GM18867 (cell line): ENCODE measurements around the gene SIGLEC9.

Experiments used
- ATAC-seq: cut with Tn5 transposase; IDR thresholded peaks from one replicate; pipeline ENCODE4 v1.9.1; 2021; ENCODE audit warnings: mild to moderate bottlenecking, moderate library complexity; ENCODE audit not compliant: unreplicated experiment

SIGLEC9 gene

DNA sequence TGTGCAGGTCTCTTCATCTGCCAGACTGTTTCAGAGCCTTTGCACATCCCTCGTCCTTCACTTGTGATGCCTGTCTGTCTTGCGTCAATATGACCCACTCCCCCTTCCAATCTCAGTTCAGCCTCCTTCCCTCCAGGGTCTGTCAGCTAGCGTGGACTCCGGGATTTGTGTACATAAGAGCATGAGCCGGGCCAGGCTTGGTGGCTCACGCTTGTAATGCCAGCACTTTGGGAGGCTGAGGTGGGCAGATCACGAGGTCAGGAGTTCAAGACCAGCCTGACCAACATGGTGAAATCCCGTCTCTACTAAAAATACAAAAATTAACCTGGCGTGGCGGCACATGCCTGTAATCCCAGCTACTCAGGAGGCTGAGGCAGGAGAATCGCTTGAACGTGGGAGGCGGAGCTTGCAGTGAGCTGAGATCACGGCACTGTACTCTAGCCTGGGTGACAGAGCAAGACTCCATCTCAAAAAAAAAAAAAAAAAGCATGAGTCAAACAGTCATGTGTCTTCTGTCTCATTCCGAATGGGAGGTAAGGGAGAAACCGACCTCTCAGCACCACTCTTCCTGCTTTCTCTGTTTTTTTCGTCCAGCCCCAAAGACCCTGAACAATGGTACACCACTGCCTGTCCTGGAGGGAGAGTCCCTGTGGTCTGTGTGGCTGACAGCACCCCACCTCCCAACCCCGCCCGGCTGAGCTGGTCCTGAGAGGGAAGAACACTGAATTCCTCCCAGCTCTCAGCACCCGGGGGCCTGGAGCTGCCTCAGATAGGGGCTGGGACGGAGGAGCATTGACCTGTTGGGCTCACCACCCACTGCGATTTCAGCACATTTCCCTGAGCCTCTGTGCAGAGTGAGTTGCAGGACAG lies 2.4 kb upstream of the SIGLEC9 start:
- no peak for ATAC-seq

DNA sequence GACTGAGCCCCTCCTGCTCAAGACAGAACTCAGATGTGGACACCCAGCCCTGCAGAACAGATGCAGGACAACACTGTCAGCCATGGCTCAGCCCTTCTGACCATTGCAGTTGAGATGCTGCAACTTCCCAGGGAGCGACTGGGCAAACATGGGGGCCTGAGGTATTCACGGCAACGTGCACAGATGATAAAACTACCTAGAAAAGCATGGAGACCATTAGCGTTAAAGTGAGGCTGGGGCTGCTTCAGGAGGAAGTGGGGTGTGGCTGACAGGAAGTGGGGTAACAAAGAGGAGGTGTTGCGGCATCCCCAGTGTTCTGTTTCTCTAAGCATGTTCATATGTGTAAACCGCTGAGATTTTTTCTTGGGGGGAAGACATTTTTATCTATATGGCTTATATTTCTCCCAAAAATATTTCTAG lies 1.3 kb upstream of the SIGLEC9 start:
- no peak for ATAC-seq

DNA sequence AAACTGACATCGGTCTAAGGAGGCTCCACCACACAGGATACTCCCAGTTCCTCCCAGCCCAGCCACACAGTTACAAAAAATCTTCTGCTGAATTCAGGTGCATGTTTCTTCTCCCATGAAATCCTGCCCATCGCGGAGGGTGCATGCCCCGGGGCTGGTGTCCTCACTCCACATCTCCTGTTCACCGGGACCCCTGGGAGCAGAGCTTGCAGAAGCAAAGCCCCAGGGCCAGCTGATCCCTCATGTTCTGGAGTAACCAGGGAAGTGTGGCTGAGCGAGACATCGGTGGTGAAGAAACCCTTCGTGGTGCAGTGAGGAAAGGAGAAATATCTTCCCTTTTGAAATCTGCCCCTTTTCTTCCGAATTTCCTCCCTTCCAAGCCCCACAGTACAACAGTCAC lies 904 bp upstream of the SIGLEC9 start:
- no peak for ATAC-seq

DNA sequence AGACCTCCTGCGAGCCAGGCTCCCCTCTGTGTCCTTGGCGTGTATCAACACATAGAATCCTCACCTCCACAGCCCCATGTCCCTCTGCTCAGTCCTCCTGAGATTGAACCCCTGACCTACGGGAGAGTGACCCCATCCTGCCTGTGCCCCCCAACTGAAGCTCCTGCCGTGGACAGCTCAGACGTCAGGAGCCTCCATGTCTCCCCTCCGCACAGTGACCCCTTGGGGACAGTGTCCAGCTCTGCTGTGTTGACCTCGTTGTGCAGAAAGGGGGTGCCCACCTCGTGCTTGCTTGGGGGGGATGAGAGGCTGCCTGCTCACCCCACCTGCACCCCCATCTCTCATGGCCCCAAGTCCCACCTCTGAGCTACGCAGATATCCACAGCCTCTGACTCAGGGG lies 490 bp upstream of the SIGLEC9 start:
- ATAC-seq: no peak

DNA sequence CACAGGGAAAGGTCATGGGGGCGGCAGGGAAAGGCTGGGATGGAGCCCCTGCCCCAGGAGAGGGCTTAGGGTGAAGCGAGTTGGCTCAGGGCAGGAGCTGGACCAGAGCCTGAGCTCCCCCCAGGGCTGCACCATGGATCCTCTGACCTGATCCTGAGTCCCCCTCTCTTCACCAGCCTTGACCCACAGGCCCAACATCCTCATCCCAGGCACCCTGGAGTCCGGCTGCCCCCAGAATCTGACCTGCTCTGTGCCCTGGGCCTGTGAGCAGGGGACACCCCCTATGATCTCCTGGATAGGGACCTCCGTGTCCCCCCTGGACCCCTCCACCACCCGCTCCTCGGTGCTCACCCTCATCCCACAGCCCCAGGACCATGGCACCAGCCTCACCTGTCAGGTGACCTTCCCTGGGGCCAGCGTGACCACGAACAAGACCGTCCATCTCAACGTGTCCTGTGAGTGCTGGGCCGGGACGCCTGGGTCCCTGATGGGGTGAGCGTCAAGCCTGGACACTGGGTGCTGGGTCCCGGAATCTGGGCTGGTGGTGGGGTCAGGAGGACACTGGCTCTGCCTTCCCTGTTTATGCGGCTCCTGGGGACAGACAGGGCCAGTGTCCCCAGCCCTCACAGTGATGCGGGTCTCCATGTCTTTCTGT lies 842 bp downstream of the SIGLEC9 start:
- ATAC-seq: no peak

DNA sequence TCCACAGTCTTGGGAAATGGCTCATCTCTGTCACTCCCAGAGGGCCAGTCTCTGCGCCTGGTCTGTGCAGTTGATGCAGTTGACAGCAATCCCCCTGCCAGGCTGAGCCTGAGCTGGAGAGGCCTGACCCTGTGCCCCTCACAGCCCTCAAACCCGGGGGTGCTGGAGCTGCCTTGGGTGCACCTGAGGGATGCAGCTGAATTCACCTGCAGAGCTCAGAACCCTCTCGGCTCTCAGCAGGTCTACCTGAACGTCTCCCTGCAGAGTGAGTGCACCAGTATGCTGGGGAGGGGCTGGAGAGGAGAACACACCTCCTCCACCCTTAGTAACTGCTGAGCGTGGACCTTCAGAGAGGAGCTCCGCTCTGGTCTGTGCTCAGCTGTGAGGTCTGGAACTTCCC lies 2.3 kb downstream of the SIGLEC9 start:
- ATAC-seq: no peak

DNA sequence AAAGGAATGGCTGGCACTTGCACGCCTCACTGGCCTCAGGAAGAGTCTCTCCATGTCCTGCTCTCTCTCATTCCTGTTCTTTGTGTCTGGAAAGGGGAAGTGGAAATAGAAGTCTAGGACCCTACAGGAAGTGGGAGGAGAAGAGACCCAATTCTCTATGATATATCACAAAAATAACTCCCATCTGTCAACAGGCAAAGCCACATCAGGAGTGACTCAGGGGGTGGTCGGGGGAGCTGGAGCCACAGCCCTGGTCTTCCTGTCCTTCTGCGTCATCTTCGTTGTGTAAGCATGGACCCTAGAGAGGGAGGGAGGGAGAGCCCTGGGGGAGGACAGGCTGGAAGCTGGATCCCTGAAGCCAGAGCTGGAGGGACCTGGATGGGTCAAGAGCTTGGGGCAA lies 3.0 kb downstream of the SIGLEC9 start:
- ATAC-seq: no peak

DNA sequence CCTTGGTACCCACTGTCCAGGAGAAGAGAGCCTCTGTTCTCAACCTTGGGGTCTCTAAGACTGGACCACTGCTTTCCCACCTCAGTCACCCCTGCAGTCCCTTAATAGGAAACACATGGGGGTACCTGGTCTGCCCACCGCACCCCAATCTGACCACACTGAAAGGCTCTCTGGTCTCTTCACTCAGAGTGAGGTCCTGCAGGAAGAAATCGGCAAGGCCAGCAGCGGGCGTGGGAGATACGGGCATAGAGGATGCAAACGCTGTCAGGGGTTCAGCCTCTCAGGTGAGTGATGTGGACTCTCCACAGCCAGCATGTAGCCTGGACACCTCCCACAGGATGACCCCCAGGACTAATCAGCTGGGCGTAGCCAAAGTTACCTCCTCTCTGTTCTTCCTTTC lies 3.5 kb downstream of the SIGLEC9 start:
- no peak for ATAC-seq

DNA sequence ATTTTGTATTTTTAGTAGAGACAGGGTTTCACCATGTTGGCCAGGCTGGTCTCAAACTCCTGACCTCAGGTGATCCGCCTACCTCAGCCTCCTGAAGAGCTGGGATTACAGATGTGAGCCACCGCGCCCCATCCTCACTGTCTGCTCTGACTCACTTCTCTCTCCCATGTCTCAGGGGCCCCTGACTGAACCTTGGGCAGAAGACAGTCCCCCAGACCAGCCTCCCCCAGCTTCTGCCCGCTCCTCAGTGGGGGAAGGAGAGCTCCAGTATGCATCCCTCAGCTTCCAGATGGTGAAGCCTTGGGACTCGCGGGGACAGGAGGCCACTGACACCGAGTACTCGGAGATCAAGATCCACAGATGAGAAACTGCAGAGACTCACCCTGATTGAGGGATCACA lies 5.0 kb downstream of the SIGLEC9 start:
- ATAC-seq: no peak

DNA sequence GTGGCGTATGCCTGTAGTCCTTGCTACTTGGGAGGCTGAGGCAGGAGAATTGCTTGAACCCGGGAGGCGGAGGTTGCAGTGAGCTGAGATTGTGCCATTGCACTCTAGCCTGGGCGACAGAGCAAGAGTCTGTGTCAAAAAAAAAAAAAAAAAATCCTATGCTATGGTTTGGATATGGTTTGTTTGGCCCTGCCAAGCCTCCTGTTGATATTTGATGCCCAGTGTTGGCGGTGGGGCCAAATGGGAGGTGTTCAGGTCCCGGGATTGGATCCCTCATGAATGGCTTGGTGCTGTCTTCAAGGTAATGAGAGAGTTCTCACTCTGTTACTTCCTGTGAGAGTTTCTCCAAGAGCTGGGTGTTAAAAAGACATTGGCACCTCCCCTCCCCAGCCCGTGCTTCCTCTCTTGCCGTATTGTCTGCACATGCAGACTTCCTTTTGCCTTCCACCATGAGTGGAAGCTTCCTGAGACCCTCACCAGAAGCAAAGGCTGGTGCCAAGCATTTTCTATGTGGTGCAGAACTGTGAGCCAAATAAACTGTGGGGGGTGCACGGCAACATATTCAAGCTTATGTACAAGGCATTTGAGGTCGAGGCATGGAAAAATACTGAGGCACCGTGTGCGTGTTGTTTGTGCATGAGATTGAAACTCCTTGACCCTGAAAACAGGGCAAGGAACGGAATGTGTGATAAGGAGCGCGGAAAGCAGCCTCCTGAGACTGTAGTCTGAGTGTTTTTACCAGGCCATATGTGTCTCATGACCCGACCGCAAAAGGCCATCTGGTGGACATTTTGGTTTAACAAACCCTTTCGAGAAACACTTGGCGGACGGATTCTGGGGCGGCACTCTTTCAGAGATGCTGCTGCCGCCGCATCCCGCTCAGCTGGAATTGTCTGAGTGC lies 7.3 kb downstream of the SIGLEC9 start:
- ATAC-seq: no peak

DNA sequence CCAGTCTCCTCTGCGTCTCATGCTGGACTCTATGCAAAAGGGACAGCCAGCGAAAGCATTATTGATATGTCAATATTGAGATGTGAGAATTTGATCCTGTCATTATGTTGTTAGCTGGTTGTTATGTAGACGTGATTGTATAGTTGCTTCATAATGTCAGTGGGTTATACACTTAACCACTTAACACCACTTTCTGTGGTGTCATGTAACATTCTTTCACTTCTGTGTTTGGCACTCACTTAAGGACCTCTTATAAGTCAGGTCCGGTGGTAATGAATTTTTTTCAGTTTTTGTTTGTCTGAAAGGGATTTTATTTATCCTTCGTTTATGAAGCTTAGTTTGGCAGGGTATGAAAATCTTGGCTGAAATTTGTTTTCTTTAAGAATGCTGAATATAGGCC lies 10.3 kb downstream of the SIGLEC9 start:
- ATAC-seq: no peak

DNA sequence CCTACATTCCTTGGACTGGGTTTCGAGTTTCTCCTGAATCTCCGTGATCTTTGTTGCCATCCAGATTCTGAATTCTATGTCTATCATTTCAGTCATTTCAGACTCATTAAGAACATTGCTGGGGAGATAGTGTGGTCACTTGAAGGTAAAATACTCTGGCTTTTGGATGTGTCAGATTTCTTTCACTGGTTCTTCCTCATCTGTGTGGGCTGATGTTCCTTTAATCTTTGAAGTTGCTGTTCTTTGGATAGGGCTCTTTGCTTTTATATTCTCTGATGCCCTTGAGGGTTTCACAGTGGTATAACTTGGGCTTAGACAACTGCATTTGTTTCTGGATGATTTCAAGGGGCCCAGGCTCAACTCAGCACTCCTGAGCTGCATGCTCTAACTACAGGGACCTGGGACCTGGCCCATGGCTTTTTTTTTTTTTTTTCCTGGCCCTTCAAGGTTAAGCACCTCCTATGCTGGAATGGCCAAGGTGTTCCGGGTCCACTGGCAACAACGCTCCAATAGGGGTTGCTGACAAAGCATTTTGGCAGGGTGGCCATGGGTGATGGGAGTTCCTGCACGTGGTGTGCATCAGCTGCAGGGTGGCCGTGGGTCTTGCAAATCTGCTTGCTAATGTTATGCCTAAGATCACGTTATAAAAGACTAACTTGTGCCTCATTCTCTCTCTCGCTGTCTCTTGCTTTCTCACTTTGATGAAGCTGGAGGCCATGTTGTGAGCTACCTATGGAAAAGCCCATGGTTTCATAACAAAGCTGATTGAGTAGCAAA lies 11.5 kb downstream of the SIGLEC9 start:
- ATAC-seq: no peak

DNA sequence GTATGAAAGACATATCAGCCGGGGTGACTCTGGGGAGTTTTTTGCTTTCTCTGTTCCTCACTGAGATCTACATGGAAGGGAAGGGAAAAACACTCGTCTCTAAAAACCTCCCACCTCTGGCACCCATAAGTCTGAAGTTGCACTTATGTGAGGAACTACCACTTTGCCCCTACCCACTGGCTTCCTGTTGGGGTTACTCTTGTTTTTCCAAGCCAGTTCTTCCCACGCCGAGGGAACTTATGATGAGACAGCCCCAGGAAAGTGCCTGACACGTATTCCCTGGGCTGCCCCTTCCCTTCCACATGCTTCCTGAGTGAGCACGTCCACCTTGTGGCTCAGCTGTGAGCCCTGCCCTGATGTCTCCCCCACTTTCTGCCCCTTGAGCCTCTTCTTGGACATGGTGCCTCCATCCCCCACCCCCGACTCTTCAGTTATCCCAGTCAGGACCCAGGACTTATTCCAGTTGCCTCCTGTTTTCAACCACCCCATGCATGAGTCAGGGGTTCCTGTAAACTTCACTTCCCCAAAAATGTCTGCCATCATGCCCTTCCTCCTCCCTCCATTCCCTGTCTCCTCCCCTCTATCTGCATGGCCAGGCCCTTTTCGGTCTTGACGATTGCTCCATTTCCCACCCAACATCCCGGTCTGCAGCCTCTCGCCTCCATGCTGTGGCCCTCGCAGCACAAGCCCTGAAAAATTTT lies 12.3 kb downstream of the SIGLEC9 start:
- no peak for ATAC-seq

DNA sequence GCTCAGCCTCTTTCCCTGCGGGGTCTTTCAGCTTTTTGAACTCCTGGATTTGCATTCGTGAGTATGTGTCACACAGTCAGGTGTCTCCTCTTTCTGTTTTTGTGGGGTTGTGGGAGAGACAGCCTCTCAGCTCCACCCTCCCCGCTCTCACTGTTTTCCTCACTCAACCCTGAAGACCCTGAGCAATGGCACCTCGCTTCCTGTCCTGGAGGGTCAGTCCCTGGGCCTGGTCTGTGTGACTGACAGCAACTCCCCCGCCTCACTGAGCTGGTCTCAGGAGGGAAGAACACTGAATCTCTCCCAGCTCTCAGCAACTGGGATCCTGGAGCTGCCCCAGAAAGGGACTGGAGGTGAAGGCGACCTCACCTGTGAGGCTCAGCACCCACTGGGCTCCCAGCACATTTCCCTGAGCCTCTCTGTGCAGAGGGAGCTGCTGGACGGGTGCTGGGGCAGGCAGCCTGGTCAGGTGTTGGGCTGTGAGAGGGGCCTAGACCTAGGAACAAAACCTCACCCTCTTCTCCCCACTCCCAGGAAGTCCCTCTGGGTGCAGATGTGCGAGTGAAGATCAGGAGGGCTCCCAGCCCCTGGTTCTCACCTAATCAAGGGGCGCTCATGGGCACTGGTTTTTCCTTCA lies 13.2 kb downstream of the SIGLEC9 start:
- no peak for ATAC-seq

DNA sequence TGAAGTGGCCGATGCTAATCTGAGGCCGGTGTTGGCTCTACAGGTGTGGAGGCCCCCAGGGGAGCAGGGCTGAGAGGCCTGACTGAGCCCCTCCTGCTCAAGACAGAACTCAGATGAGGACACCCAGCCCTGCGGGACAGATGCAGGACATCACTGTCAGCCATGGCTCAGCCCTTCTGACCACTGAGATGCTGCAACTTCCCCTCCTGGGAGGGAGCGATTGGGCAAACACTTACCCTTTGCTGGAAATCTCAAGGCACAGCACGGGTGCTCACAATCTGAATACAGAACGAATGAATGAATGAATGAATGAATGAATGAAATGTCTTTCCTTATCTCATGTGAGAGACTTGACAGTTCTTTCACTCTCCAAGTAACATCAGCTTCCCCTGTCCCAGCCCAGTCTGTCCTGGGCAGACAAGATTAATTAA lies 13.9 kb downstream of the SIGLEC9 start:
- no peak for ATAC-seq

DNA sequence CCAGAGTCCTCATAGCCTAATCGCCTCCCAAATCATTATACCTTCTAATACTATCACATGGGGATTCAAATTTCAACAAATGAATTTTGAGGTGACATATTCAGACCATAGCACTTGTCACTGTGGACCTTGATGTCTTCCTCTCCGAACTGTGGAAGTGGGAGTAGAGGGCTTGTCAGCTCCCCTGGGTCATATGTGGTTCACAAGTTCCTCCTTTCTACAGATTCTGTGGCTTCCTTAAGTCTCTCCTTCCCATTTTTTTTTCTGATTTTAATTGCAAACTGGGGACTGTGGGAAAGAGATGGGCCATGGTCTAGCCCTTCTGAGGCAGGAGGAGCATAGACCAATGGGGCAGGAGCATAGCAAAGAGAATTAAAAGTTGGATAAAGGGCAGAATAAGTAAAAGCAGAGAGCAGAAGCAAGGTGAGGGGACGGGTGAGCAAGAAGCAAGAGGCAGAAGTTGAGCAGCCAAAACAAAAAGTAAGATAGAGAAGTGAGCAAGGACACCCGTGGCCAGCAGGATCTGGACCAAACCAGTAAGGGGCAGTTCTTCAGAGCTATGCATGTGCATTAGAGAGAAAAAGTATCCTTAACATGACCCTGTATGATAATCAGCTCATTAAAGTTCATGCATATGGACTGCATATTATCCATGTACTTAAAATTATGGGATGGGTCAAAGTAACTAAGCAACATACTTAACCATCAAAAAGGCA lies 14.8 kb downstream of the SIGLEC9 start:
- ATAC-seq: no peak

DNA sequence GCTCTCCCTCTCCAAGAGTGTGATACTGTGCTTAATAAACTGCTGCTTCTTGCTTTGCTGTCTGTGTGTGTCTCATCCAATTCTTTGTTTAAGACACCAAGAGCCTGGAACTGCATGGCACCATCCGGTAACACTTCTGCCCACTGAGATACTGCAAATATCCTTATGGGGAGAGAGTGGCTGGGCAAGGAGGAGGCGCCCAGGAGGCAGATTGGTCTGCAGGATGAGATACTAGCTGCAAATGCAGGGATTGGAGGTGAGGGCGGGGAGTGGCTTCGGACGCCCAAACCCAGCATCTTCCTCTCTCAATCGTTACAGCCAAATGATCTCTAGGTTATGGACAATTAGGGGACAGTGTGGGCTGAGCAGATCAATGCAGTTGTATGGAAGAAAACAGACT lies 15.7 kb downstream of the SIGLEC9 start:
- ATAC-seq: no peak

DNA sequence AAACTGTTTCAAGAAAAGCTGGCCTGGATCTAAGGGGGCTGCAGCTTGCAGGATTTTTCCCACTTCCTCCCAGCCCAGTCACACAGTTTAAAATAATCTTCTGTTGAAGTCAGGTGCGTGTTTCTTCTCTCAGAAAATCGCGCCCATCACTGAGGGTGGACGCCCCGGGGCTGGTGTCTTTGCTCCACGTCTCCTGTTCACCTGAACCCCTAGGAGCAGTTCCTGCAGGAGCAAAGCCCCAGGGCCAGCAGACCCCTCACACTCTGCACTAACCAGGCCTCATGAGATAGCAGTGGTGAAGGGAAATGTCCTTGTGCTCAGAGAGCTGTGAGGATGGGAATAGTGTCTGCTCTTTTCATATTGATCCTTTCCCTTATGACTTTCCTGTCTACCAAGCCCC lies 16.5 kb downstream of the SIGLEC9 start:
- ATAC-seq: no peak

DNA sequence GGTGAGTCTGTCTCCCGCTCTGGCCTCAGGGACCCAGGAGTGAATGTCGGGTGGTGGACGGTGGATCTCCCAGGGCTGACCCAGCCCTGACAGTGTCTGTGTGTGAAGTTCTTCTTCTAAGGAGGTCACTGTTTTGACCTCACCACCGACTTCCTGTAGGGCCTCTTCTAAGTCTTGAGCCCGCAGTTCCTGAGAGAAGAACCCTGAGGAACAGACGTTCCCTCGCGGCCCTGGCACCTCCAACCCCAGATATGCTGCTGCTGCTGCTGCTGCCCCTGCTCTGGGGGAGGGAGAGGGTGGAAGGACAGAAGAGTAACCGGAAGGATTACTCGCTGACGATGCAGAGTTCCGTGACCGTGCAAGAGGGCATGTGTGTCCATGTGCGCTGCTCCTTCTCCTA lies 17.4 kb downstream of the SIGLEC9 start, which contains the start of gene SIGLEC7:
Gene SIGLEC7, plus strand, starts transcription at position 183 of the 400 bp plus-strand sequence. Its CDS starts 69 bp downstream, at position 252.
- no peak for ATAC-seq
